HG03045 (cell line): ENCODE measurements around the gene CHP1.
"Not testable (repeated sequence)": the region's sequence is repeated elsewhere in the genome, so short reads cannot be mapped to it uniquely, and the experiment has no call there.

Experiments
- ATAC-seq: cut with Tn5 transposase; IDR thresholded peaks from one replicate; pipeline ENCODE4 v1.9.1; 2021; ENCODE audit warnings: mild to moderate bottlenecking, moderate library complexity; ENCODE audit not compliant: unreplicated experiment

Gene CHP1

GRCh38 chr15:41230650-41231421, at the start of gene CHP1, which contains the start of gene EXD1:
CHP1 (plus strand) TSS chr15:41231268; CDS start chr15:41231383, 115 bp downstream.
EXD1 (minus strand) TSS chr15:41230757; CDS start chr15:41226575, 4,182 bp downstream.
- ATAC-seq: peak; percentile 97

- no peak for ATAC-seq
These were observed 48.8 kb upstream of the CHP1 start for GRCh38 chr15:41182266-41182665.

GRCh38 chr15:41183581-41183980, 47.5 kb upstream of the CHP1 start:
- no peak for ATAC-seq

DNA sequence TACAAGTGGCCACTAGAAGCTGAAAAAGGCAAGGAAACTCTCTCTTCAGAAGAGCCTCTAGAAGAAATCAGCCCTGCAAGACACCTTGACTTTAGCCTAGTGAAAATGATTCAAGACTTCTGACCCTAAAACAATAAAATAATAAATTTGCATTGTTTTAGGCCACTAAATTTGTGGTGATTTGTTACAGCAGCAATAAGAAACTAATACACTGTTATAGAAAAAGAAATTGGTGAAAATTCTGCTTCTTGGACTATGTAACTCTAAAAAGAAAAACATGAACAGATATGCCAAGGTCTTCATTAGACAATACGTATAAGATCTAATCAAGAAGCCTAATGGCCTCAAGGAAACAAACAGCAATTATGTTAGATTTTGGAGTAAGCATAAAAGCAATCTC, 36.6 kb upstream of the CHP1 start:
- no peak for ATAC-seq

- ATAC-seq: no peak
These were observed 31.6 kb upstream of the CHP1 start for GRCh38 chr15:41199470-41199869.

GRCh38 chr15:41203395-41203794, 27.7 kb upstream of the CHP1 start:
- no peak for ATAC-seq

DNA sequence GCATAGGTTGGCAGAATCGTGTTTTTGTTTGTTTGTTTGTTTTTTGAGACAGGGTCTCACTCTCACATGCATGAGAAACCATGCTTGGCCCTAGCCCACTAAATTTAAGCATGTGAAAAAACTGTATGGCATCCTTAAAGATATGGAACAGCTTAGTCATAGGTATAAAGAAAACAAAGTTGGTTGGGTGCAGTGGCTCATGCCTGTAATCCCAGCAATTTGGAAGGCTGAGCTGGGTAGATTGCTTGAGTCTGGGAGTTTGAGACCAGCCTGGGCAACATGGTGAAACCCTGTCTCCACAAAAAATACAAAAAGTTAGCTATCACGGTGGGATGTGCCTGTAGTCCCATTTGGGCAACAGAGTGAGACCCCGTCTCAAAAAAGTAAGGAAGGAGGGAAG, 25.8 kb upstream of the CHP1 start:
- no peak for ATAC-seq

DNA sequence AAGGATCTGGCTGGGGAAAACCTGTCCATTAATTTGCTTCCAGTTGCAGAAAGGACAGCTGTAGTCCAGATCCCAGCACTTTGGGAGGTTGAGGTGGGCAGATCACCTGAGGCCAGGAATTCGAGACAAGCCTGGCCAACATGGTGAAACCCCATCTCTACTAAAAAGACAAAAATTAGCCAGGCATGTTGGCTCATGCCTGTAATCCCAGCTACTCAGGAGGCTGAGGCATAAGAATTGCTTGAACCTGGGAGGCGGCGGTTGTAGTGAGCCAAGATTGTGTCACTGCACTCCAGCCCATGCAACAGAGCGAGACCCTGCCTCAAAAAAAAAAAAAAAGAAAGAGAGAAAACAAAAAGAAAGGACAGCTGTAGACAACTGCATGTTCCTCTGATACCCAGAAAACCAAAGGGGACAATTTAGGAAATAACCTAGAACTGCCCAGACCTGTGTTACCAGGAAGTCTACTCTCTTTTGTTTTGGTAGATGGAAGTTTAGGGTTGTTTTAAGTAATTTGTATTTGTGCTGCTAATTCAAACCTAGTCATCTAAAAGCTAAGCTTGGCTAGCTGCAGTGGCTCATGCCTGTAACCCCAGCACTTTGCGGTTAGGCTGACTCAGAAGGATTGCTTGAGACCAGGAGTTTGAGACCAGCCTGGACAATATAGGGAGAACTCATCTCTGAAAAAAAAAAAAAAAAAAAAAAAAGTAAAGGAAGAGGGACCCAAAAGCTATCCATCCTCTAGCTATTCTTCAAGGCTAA, 23.2 kb upstream of the CHP1 start:
- ATAC-seq: no peak

DNA sequence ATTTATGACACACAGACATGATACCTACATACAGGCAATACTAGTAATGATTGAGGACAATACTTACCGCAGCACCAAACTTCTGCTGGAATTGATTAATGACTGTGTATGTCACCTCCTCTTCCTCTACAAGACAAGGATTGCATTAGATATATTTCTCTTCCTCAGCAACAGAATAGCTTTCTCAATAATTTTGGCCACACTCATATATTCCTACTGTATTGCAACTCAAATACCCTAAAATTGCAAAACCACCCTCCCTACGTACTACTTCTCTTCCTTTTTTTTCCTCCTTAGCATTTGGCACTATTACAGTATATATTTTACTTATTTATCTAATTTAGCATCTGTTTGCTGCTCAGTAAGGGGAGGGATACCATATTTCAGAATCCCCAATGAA, 15.4 kb upstream of the CHP1 start:
- ATAC-seq: no peak

DNA sequence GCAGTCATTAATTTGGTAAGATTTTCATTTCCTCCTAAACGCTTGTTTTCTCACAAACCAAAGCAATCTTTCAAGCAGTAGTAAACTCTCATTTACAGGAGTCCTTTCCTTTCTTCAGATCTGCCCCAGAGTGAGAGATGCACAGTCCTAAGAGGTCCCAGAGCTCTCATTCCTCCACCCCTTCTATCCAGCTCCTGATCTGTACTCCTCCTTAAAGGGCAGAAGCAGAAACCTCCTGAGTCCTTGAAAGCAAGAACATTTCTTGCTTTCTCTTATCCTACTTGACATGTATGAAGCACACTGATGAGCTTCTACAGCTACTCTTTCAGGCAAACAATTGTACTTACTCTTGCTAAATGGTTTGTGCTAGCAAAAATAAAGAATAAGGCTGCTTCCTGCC, 12.2 kb upstream of the CHP1 start:
- no peak for ATAC-seq

- no peak for ATAC-seq
These were observed 11.7 kb upstream of the CHP1 start for GRCh38 chr15:41219381-41219780.

DNA sequence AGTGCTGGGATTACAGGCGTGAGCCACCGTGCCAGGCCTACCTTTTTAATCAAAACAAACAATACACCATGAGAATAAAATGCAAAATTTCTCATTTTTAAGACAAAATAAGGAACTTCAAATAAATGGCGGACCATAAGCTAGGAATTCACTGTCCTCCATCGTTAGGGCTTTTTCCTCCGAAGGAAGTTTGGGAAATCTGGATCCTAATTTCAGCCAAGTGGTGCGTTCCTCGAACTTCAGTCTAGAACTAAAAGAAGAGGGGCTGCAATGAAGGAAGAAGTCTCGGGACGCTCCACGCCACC, 771 bp upstream of the CHP1 start:
- no peak for ATAC-seq

GRCh38 chr15:41231422-41232226, 556 bp downstream of the CHP1 start:
- peak; percentile 38 for ATAC-seq

DNA sequence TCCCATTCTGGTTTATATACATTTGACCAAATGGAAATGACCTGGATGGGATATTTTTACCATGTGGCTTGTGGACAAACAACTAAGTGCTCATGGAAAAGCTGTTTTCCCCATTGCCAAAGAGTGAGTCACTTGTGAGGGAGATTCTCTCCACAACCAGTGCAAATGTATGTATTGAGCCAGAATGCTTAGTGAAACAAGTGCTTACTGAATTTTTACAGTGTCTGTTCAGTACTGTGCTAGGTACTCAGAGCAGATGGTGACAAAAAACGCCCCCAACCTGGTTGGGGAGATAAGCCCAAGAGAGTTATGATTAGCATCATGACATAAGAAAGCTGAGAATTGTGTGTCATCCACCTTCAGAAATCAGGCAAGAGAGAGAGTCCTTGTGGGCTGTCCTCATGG, 2.3 kb downstream of the CHP1 start:
- no peak for ATAC-seq

- ATAC-seq: not testable (repeated sequence)
These were observed 4.2 kb downstream of the CHP1 start for GRCh38 chr15:41235228-41235627.

- ATAC-seq: no peak
These were observed 4.9 kb downstream of the CHP1 start for GRCh38 chr15:41235929-41236328.

DNA sequence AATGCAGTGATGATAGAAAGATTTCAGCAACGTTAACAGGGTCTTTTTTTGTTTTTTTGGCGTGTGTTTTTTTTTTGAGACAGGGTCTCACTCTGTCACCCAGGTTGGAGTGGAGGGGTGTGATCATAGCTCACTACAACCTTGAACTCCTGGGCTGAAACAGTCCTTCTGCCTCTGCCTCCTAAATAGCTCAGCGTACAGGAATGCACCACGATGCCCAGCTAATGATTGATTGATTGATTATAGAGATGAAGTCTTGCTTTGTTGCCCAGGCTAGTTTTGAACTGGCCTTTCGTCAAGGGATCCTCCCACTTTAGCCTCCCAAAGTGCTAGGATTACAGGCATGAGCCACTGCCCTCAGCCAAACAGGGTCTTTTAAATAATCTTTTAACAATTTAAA, 7.0 kb downstream of the CHP1 start:
- no peak for ATAC-seq

- ATAC-seq: no peak
These were observed 10.3 kb downstream of the CHP1 start for GRCh38 chr15:41241221-41241964.

- ATAC-seq: not testable (repeated sequence)
These were observed 19.7 kb downstream of the CHP1 start for GRCh38 chr15:41250745-41251144.

DNA sequence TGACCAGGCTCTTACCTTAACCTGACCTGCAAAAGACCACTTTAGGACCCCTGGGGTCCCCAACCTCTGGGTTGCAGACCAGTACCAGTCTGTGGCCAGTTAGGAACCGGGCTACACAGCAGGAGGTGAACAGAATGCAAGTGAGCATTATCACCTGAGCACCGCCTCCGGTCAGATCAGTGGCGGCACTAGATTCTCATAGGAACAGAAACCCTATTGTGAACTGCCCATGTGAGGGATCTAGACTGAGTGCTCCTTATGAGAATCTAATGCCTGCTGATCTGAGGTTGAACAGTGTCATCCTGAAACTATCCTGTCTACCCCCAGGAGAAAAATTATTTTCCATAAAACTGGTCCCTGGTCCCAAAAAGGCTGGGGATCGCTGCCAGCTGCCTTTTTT, 20.3 kb downstream of the CHP1 start:
- ATAC-seq: no peak

DNA sequence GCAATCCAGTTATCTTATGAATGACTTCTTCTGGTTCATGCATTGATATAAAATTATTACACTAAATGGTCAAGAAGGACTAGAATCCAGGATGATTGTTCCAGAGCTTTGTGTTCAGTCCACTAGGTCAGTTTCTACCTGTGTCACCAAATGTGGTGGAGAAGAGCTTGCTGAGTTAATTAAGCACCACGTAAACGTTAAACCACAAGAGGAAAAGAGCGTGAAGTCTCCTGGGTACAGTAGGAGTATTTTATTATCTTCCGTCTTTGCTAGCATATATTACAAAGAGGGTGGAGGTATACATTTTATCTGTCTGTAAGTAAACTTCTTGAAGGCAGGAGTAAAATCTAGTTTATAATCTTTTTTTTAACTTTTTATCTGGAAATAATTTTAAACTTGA, 23.5 kb downstream of the CHP1 start:
- ATAC-seq: no peak
